Measurements from ENCODE around the gene SMARCA4. TPM values are rescaled to one million over a fixed set of nuclear protein-coding genes. Genes with fewer than 3 reads are reported as not detected.
"Not testable (repeated sequence)": the region's sequence is repeated elsewhere in the genome, so short reads cannot be mapped to it uniquely, and the experiment has no call there.

Gene SMARCA4
- total RNA-seq, 1 experiment from 2014 or later, result 154 TPM

DNA sequence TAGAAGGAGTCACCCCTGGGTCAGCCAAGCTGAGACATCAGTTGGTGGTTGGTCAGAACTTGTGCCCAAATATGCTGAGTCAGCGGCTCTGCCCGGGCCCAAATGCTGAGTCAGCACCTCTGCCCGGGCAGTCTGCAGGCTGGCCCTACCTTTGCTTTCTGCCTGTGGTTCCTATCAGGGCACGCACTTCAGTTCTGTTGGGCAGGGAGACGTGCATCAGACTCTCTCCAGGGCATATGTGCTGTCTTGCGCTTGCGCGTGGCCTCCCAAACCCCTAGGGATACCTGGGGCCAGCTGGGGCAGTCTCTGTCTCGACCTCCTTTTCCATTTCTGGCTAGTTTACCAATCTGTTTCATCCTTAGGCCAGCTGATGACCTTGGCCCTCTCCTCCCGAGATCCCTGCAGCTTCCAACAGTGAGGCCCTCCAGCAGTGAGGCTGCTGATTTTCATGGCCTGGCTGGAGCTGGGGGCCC is 104.0 kb downstream of the SMARCA4 start:
- DNase-seq (ENCODE audit: low spot score), result no peak

DNA sequence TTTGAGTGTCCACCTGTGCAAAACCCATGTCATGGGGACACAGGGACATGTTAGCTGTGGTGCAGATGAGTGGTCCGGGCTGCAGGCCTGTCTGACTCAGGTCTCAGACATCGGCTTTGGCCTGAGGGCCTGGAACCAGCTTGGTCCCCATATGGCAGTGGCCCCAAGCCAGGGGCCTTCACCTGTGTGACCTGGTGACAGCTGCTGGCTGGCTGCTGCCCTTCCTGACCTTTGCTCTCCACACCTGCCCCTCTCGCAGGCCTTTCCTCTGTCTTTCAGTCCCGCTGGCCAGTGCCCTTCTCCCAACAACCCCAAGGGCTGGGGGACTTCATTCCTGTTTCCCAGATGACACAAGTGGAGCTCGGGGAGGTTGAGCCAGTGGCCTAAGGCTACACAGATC is 105.5 kb downstream of the SMARCA4 start:
- DNase-seq (ENCODE audit: low spot score), result no peak

DNA sequence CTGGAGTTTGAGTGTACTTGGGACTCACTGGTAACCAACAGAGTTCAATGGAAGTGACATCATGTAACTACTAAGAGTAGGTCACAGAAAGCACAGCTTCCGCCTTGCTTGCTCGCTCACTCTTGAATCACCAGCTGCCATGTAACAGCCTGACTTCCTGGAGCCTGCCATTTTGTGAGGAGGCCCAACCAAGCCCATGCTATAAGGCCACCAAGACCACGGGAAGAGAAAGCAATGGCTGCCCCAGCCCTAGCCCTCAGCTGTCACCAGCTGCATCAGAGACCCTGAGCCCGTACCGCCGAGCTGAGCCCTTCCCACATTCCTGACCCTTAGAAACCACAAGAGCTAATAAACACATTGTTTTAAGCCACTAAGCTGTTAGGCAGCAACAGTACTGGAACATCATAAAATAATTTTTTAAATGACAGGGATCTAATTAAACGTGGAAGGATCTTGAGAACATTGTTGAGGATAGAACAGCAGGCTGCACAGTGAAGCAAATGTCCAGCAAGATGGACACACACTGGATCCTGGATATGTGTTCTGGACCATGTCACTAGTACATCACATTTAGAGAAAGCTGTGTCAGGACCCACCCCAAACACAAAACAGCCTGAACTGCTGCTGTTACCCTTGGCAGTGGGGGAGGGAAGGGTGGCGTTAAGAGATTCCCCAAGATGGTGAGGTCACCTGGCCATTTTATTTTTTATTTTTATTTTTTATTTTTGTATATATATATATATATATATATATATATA is 106.7 kb downstream of the SMARCA4 start:
- no peak for DNase-seq (ENCODE audit: low spot score)

DNA sequence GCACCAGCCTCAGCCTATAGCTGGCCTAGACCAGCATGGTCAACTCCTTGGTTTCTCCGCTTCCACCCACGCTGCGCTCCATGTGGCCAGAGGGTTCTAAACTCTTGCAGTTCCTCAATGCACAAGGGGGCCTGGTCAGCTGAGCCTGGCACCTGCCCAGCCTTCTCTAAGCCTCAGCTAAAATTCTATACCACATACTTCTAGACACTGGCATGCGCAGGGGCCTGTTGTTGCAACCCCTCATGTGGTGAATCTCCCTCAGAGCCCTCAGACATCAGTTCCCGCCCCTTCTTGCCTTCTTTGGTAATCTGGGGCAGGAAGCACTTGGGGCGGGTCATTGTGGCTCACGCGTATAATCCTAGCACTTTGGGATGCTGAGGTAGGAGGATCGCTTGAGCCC is 108.7 kb downstream of the SMARCA4 start:
- no peak for DNase-seq (ENCODE audit: low spot score)

DNA sequence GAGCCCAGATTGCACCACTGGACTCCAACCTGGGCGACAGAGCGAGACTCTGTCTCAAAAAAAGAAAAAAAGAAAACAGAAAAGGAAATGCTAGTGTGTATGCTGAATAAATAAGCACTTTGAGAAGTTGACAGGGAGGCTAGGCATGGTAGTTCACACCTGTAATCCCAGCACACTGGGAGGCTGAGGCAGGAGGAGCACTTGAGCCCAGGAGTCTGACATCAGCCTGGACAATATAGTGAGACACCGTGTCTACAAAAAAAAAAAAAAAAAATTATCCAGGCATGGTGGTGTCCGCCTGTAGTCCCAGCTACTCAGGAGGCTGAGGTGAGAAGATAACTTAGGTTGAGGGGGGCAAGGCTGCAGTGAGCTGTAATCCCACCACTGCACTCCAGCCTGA is 109.3 kb downstream of the SMARCA4 start:
- DNase-seq (ENCODE audit: low spot score), result no peak

DNA sequence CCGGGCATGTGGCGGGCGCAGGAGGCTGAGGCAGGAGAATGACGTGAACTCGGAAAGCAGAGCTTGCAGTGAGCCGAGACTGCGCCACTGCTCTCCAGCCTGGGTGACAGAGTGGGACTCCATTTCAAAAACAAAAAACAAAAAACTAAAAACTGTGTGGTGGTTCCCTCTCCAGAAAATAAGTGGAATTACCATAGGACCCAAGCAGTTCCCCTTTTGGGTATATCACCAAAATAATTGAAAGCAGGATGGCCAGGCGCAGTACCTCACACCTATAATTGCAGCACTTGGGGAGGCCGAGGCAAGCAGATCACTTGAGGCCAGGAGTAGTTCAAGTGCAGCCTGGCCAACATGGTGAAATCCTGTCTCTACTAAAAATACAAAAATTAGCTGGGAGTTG is 112.7 kb downstream of the SMARCA4 start:
- no peak for DNase-seq (ENCODE audit: low spot score)

DNA sequence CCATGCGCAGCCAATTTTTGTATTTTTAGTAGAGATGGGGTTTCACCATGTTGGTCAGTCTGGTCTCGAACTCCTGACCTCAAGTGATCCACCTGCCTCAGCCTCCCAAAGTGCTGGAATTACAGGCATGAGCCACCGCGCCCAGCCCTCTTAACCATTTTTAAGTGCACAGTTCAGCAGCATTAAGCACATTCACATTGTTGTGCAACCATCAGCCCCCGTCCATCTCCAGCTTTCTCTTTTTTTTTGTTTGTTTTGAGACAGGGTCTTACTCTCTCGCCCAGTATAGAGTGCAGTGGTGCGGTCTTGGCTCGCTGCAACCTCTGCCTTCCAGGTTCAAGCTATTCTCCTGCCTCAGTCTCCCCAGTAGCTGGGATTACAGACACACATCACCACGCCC is 116.0 kb downstream of the SMARCA4 start:
- DNase-seq (ENCODE audit: low spot score), result not testable (repeated sequence)

DNA sequence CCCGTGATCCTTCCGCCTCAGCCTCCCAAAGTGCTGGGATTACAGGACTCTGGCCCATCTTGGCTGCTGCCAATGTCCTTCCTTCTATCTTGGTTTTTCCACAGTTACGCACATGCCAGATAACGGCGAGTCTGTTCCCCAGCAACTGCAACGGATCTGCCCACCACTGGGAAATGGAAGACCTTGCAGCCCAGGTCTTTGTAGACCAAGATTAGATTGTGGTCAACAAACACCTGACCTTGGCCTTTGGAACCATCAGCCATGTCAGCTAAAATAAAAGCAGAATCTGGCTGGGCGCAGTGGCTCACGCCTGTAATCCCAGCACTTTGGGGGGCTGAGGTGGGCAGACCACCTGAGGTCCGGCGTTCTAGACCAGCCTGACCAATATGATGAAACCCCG is 118.1 kb downstream of the SMARCA4 start:
- DNase-seq (ENCODE audit: low spot score), result no peak

DNA sequence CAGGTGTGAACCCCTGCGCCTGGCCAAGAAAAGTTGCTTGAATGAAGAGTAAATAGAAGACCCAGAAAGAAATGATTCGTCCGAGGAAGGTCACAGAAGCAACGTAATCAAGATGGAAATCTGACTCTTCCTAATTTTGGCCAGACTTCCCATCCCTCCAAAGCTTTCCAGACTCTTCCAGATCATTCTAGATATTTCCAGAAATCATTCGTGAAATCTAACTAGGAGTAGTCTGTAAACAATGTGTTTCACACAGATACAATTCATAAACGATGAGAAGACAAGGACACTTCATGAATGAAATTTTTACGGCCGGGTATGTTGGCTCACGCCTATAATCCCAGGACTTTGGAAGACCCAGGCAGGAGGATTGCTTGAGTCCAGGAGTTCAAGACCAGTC is 119.2 kb downstream of the SMARCA4 start:
- no peak for DNase-seq (ENCODE audit: low spot score)

DNA sequence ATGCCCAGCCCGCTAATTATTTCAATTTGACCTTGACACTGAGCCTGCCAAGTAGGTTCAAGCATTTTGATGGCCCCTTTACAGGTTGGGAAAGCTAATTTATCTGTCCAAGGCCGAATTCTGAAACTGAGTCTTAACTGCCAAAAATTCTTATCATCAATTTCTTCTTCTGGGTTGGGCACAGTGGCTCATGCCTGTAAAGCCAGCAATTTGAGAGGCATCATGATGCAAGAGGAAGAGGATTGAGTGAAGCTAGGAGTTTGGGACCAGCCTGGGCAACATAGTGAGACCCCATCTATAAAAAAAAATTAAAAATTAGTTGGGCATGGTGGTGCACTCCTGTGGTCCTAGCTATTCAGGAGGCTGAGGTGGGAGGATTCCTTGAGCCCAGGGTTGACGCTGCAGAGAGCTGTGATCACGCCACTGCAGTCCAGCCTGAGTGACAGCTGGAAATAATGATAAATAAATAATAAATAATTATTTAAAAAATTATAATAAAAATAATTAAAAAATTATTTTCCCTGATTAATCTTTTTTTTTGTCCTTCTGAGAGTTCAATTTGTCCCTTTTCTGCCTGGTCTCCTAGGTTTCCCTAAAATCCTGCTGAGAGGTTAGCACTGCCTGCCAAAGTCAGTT is 127.2 kb downstream of the SMARCA4 start:
- no peak for DNase-seq (ENCODE audit: low spot score)

DNA sequence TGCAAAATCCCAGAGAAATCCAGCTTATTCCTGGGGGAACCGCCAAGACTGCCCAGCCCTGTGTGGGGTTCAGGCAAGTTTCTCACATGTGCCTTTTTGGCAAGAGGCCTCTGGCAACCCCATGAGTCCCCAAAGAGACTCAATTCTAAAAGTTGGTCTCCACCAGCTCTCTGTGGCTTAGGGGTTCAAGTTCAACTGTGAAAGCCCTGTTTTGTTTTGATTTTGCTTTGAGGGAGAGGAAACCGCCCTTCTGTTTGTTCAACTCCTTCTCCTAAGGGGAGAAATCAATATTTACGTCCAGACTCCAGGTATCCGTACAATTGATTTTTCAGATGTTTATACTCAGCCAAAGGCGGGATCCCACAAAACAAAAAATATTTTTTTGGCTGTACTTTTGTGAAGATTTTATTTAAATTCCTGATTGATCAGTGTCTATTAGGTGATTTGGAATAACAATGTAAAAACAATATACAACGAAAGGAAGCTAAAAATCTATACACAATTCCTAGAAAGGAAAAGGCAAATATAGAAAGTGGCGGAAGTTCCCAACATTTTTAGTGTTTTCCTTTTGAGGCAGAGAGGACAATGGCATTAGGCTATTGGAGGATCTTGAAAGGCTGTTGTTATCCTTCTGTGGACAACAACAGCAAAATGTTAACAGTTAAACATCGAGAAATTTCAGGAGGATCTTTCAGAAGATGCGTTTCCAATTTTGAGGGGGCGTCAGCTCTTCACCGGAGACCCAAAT is 127.8 kb downstream of the SMARCA4 start:
- DNase-seq (ENCODE audit: low spot score), result no peak

DNA sequence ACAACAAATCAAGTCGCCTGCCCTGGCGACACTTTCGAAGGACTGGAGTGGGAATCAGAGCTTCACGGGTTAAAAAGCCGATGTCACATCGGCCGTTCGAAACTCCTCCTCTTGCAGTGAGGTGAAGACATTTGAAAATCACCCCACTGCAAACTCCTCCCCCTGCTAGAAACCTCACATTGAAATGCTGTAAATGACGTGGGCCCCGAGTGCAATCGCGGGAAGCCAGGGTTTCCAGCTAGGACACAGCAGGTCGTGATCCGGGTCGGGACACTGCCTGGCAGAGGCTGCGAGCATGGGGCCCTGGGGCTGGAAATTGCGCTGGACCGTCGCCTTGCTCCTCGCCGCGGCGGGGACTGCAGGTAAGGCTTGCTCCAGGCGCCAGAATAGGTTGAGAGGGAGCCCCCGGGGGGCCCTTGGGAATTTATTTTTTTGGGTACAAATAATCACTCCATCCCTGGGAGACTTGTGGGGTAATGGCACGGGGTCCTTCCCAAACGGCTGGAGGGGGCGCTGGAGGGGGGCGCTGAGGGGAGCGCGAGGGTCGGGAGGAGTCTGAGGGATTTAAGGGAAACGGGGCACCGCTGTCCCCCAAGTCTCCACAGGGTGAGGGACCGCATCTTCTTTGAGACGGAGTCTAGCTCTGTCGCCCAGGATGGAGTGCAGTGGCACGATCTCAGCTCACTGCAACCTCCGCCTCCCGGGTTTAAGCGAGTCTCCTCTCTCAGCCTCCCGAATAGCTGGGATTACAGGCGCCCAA is 128.6 kb downstream of the SMARCA4 start, which contains the start of gene LDLR:
LDLR (plus strand) TSS at position 210 of the 760 bp plus-strand sequence; CDS start at position 296, 86 bp downstream.
- peak; percentile 92 for DNase-seq (ENCODE audit: low spot score)

DNA sequence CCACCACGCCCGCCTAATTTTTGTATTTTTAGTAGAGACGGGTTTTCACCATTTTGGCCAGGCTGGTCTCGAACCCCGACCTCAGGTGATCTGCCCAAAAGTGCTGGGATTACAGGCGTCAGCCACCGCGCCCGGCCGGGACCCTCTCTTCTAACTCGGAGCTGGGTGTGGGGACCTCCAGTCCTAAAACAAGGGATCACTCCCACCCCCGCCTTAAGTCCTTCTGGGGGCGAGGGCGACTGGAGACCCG is 129.1 kb downstream of the SMARCA4 start:
- not testable (repeated sequence) for DNase-seq (ENCODE audit: low spot score)

DNA sequence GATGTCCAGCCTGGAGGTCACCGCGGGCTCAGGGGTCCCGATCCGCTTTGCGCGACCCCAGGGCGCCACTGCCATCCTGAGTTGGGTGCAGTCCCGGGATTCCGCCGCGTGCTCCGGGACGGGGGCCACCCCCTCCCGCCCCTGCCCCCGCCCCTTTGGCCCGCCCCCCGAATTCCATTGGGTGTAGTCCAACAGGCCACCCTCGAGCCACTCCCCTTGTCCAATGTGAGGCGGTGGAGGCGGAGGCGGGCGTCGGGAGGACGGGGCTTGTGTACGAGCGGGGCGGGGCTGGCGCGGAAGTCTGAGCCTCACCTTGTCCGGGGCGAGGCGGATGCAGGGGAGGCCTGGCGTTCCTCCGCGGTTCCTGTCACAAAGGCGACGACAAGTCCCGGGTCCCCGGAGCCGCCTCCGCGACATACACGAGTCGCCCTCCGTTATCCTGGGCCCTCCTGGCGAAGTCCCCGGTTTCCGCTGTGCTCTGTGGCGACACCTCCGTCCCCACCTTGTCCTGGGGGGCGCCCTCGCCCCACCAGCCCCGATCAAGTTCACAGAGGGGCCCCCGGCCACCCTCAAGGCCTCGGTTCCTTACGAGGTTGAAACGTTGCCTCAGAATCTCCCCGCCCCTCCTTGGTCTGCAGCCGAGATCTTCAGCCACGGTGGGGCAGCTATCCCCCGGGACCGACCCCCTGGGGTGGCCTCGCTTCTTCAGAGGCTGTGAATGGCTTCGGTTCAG is 129.6 kb downstream of the SMARCA4 start:
- DNase-seq (ENCODE audit: low spot score), result peak; percentile 89

DNA sequence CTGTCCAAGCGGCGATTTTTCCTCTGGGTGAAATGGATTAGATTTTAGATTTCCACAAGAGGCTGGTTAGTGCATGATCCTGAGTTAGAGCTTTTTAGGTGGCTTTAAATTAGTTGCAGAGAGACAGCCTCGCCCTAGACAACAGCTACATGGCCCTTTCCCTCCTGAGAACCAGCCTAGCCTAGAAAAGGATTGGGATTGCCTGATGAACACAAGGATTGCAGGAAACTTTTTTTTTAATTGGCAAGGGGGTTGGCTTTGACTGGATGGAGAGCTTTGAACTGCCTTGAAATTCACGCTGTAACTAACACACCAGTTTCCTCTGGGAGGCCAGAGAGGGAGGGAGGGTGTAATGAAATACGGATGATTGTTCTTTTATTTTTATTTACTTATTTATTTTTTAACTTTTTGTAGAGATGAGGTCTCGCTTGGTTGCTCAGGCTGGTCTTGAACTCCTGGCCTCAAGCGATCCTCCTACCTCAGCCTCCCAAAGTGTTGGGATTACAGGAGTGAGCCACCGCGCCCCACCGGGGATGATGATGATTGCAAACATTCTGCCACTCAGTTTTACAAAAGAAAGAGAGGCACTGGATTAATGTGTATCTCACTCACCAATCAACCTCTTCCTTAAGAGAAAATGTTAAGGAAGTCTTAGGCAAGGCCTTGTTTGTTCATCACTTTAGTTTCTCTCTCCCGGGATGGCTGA is 130.3 kb downstream of the SMARCA4 start:
- DNase-seq (ENCODE audit: low spot score), result no peak

DNA sequence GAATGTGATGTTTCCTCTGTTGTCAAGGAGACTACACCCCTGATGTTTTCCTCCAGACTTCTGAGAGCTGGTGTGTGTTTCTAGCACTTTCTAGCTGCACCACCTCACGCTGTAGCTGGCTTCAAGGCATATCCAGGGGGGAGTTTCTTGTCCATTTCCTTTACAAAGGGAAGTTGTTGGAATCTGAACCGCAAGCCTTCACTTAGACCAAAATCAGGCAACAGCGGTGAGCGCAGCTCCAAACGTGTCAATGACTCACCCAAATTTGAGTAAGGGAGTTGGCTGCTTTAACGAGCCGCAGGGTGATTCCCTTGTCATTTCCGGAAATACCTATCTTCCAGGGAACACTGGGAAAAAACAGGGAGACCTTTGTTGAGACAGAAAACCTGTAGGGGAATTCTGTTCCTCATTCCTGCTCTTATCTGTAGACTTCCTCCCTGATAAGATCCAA is 130.9 kb downstream of the SMARCA4 start:
- peak; percentile 90 for DNase-seq (ENCODE audit: low spot score)

DNA sequence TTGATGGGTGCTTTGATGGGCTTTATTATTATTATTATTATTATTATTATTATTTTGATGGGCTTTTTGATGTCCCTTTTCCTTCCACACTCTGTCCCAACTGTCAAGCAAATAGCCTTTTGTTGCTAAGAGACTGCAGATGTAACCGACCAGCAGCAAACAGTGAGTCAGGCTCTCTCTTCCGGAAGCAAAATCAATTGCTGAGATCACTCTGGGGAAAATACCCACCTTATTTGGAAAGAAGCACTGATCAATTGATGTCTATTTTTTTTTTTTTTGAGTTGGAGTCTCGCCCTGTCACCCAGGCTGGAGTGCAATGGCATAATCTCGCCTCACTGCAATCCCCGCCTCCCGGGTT is 131.3 kb downstream of the SMARCA4 start:
- DNase-seq (ENCODE audit: low spot score), result no peak

DNA sequence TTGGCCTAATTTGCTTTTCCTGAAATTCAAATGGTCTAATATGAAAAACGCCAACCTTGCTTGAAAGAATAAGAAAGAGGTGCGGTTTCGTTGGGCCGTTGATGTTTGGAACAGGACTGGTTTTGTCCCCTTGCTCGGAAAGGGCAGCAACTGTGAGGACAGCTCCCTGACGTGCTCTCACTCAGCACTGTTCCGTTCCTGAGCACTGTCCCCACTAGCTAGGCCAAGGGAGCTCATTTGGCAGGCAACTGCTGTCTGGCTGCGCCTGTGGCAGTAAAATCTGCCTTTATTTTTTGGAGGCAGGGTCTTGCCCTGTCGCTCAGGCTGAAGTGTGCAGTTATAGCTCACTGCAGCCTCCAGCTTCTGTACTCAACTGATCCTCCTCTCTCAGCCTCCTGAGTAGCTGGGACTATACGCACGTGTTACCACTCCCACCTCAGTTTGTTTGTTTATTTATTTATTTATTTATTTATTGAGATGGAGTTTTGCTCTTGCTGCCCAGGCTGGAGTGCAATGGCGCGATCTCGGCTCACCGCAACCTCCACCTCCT is 132.9 kb downstream of the SMARCA4 start:
- peak; percentile 17 for DNase-seq (ENCODE audit: low spot score)

DNA sequence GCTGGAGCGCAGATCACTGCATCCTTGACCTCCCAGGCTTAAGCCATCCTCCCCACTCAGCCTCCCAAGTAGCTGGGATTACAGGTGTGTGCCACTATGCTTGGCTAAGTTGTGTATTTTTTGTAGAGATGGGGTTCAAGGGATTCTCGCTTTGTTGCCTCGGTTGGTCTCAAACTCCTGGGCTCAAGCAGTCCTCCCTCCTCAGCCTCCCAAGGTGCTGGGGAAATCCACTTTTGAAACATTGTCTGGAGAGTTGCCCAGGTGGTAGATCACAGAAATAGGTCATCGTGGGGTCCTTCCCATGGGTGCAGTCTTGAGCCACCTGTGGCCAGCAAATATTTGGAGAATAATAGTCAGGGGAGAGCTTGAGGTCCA is 133.7 kb downstream of the SMARCA4 start:
- no peak for DNase-seq (ENCODE audit: low spot score)

DNA sequence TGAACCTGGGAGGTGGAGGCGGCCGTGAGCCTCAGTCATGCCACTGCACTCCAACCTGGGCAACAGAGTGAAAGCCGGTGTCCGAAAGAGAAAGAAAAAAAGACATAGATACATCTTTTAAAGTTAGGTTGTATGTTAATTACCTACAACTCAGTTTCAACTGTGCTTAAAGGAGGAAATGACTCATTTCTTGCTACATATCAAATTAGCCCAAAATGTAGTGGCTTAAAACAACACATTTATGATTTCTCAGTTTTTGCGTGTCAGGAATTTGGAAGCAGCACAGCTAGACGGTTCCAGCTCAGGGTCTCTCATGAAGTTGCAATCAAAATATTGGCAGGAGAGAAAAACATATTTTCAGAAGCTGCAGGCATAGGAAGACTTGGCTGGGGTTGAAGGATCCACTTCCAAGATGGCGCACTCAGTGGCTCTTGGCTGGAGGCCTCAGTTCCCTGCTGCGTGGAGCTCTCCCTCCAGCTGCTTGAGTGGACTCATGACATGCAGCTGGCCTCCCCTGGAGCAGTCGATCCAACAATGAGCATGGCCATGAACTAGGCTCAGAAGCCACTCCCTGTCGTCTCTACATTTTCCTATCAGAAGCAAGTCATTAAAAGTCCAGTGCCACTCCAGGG is 135.5 kb downstream of the SMARCA4 start:
- DNase-seq (ENCODE audit: low spot score), result no peak
